Breast epithelium (tissue), 3 donors: Measurements from ENCODE around the gene MAT2B.

Experiments
- POLR2A ChIP-seq: fragments of 450-650 bp; IDR thresholded peaks from one replicate; pipeline ENCODE4 v1.6.1; 2016; ENCODE audit warnings: antibody characterized with exemption, mild to moderate bottlenecking, moderate library complexity
- POLR2AphosphoS5 ChIP-seq, 3 donors: sonication (generic); formaldehyde crosslinking; IDR thresholded peaks; one replicate each; pipeline ENCODE4 v1.6.1; 2017; ENCODE audit warnings: antibody characterized with exemption in 3 of 3
- TF ChIP-seq, protein P1 (sequence below), 3 donors: fragments of 450-650 bp; IDR thresholded peaks; one replicate each; pipeline ENCODE4 v1.5.1; 2016 to 2017; ENCODE audit warnings: antibody characterized with exemption in 3 of 3, mild to moderate bottlenecking in 3 of 3, moderate library complexity in 3 of 3

DNA sequence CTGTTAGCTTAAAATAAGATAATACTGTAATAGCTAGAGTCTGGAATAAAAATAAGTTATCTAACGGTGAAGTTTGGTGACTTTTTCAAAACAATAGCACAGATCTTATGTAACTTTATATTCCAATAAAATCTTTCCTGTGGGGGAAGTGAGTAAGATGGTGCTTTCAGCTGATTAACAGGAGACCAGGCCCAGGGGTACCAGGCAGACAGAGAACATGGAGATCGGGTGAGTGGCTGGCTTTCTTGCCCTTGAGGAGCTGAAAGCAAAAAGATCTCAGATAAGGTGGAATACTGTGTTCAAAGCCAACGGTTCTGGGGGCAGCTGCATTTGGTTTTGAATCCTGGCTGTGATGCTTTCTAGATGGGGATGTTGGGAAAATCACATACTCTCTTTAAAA lies 61.3 kb downstream of the MAT2B start:
- TF ChIP-seq POLR2AphosphoS5 (IDR thresholded peaks at IDR 0.05): no peak
- TF ChIP-seq, protein P1, sequence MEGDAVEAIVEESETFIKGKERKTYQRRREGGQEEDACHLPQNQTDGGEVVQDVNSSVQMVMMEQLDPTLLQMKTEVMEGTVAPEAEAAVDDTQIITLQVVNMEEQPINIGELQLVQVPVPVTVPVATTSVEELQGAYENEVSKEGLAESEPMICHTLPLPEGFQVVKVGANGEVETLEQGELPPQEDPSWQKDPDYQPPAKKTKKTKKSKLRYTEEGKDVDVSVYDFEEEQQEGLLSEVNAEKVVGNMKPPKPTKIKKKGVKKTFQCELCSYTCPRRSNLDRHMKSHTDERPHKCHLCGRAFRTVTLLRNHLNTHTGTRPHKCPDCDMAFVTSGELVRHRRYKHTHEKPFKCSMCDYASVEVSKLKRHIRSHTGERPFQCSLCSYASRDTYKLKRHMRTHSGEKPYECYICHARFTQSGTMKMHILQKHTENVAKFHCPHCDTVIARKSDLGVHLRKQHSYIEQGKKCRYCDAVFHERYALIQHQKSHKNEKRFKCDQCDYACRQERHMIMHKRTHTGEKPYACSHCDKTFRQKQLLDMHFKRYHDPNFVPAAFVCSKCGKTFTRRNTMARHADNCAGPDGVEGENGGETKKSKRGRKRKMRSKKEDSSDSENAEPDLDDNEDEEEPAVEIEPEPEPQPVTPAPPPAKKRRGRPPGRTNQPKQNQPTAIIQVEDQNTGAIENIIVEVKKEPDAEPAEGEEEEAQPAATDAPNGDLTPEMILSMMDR (IDR thresholded peaks at IDR 0.05): no peak
- TF ChIP-seq POLR2A: no peak
